ENCODE data around the gene PPP2R1B.
"Not testable (repeated sequence)": the region's sequence is repeated elsewhere in the genome, so short reads cannot be mapped to it uniquely, and the experiment has no call there.

PPP2R1B gene

DNA sequence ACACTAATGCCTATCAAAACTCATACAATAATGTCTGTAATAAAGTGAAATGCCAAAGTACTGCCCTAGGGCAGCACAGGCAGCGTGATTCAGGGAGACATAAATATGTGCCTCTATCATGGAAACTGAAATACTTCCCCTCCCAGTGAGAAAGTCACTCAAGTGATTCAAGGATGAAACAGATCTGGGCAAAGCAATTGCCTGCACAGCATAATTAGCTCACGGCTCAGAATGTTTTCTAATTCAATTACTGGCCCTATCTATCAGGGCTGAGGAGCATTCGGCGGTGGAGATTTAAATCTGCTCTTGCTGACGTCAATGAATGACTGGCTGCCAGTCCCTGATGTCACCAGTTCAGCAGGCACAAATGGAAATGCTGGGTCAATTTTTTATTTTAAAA is 27.7 kb upstream of the PPP2R1B start:
- no peak overlapping the region for H3K4me3 ChIP-seq (ENCODE audit: low read length)
- TF ChIP-seq ZNF274 (IDR thresholded peaks at IDR 0.05; ENCODE audit: low read depth, low read length) = no peak

DNA sequence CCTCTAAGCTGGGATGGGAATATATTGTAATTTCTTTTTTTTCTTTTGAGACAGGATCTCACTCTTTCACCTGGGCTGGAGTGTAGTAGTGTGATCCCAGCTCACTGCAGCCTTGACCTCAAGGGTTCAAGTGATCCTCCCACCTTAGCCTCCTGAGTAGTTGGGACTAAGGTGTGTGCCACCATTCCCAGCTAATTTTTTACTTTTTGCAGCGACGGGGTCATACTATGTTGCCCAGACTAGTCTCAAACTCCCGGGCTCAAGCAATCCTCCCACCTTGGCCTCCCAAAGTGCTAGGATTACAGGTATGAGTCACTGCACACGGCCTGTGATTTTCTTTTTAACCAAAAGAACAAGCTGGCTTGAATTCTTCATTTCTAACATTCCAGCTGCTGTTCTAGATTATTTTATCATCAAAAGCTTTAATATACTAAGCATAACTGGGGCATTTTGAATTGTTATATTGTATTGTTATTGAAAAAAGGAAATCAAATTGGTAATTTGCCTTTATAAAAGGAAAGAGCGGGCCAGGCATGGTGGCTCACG is 26.8 kb upstream of the PPP2R1B start:
- no peak overlapping the region for H3K4me3 ChIP-seq (ENCODE audit: low read length)
- no peak for TF ChIP-seq ZNF274 (IDR thresholded peaks at IDR 0.05; ENCODE audit: low read depth, low read length)

DNA sequence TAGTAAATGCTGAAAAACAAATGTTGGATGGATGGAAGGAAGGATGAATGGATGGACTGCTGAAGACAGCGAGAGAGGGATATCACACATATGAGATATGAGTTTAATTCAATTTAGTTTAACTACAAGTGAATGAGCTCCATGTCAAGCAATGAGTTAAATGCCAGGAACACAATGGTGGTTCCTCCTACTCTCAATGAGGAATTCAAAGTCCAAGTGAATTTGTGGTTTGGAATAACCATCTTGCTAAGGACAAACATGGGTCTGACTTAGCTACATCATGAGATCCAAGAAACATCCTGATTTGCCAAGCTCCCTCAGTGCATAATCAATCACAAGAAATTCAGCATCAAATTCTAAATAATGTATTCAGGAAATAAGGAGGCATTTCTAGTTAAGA is 26.1 kb upstream of the PPP2R1B start:
- H3K4me3 ChIP-seq (ENCODE audit: low read length) = no peak overlapping the region
- TF ChIP-seq ZNF274 (IDR thresholded peaks at IDR 0.05; ENCODE audit: low read depth, low read length) = no peak

DNA sequence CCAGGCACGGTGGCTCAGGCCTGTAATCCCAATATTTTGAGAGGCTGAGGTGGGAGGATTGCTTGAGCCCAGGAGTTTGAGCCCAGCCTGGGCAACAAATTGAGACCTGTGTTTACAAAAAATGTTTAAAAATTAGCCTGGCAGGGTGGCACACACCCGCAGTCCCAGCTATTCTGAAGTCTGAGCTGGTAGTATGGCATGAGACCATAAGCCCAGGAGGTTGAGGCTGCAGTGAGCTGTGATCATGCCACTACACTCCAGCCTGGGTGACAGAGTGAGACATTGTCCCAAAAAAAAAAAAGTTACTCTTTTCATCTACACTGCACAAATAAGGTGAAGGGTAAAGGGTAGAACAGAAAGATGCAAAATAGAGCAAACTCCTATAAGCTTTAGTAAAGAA is 22.3 kb upstream of the PPP2R1B start:
- TF ChIP-seq ZNF274 (IDR thresholded peaks at IDR 0.05; ENCODE audit: low read depth, low read length) = no peak
- no peak overlapping the region for H3K4me3 ChIP-seq (ENCODE audit: low read length)

DNA sequence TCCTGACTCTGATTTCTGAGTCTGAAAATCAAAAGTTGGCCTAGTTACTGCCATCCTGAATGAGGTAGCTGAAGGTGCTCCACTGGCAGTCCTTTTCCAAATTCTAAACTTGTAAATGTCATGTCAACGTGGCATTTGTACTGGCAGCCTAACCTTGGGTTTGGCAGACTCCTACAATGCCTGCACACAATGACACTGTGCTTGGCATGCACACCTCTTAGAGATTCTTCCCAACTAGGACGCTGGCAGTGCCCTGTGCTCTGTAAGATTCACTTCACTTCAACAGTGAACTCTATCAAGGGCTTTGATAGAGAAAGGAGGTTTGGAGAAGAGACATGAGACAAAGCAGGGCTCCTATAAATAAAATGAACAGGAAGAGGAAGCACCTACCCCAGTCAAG is 21.9 kb upstream of the PPP2R1B start:
- TF ChIP-seq ZNF274 (IDR thresholded peaks at IDR 0.05; ENCODE audit: low read depth, low read length) = no peak
- no peak overlapping the region for H3K4me3 ChIP-seq (ENCODE audit: low read length)

- no peak overlapping the region for H3K4me3 ChIP-seq (ENCODE audit: low read length)
- TF ChIP-seq ZNF274 (IDR thresholded peaks at IDR 0.05; ENCODE audit: low read depth, low read length) = no peak
Observed at GRCh38 chr11:111785886-111786412, 19.8 kb upstream of the PPP2R1B start.

- no peak overlapping the region for H3K4me3 ChIP-seq (ENCODE audit: low read length)
- TF ChIP-seq ZNF274 (IDR thresholded peaks at IDR 0.05; ENCODE audit: low read depth, low read length) = no peak
Observed at GRCh38 chr11:111785076-111785475, 18.9 kb upstream of the PPP2R1B start.

- H3K4me3 ChIP-seq (ENCODE audit: low read length) = not testable (repeated sequence)
Observed at GRCh38 chr11:111784311-111784710, 18.1 kb upstream of the PPP2R1B start.

DNA sequence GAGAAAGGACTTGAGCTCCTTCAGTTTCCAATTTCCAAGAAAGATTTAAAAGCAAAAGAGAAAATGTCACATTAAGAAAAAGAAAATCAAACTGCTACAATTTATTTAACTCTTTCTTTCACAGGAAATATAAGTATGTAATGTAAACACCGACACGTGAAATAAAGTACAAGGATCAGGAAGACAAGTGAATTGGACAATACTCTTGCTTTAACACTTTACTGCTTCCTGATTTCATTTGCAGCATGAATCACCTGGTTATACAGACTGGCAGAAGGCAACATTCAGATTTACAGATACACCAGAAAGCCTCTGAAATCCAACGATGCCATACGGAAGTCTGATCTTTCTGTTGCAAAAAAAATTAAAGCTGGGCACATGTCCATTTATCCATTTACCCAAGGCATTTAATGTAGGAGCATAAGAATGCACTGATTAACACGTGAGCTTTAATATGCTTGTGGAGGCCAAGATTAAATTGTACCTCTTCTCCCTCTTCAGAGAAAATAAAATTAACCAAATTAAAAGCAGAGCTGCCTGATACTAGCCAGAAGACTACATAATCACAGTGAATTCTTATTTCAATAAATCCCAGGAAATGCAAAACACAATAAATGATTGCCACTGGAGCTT is 16.0 kb upstream of the PPP2R1B start:
- TF ChIP-seq ZNF274 (IDR thresholded peaks at IDR 0.05; ENCODE audit: low read depth, low read length) = no peak

DNA sequence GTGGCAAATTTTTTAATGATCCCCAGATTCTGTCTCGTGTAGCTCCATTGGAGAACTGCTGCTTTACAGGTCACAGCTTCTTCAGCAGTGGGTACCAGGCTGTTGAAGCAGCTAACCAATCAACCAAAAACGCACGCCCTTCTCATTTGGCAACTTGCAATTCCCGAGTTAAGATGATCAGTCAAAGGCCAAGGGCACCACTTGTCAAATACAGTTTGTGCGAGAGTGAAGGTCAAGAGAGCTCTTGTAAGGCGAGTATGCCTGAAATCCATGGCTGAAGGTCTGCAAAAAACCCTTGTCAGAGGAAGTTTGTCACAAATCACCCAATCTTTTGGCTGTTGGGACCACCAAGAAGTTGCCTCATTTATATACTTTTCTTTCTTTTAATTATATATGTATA is 12.9 kb upstream of the PPP2R1B start:
- no peak for TF ChIP-seq ZNF274 (IDR thresholded peaks at IDR 0.05; ENCODE audit: low read depth, low read length)
- no peak overlapping the region for H3K4me3 ChIP-seq (ENCODE audit: low read length)

More for the DNA sequence above, 16.0 kb upstream of the PPP2R1B start:
- no peak overlapping the region for H3K4me3 ChIP-seq (ENCODE audit: low read length)

DNA sequence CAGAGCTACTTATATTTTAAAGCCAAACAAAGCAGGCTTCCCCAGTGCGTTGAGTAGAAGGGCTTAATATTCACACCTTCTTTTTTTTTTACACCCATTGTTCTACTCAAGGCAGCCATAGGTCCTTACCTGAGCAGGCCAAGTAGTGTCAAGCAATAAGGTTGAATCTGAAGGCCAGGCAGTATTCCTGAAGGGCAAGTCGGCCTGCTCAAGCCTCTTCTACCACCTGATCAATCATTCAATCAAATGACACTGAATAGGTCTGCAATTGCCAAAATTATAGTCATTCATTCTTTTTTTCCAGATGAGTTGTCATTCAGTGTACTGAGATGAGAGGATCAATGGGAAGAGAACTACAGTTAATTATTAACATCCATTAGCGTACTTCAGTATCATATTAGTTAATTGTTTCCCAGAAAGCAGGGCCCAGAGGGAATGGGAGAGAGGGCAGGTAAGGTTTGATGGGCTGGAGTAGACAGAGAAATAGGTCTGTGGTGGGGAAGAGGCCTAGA is 11.9 kb upstream of the PPP2R1B start:
- H3K4me3 ChIP-seq (ENCODE audit: low read length) = no peak overlapping the region
- no peak for TF ChIP-seq ZNF274 (IDR thresholded peaks at IDR 0.05; ENCODE audit: low read depth, low read length)

GRCh38 chr11:111777094-111778046 is 11.2 kb upstream of the PPP2R1B start:
- no peak for TF ChIP-seq ZNF274 (IDR thresholded peaks at IDR 0.05; ENCODE audit: low read depth, low read length)
- H3K4me3 ChIP-seq (ENCODE audit: low read length) = no peak overlapping the region

DNA sequence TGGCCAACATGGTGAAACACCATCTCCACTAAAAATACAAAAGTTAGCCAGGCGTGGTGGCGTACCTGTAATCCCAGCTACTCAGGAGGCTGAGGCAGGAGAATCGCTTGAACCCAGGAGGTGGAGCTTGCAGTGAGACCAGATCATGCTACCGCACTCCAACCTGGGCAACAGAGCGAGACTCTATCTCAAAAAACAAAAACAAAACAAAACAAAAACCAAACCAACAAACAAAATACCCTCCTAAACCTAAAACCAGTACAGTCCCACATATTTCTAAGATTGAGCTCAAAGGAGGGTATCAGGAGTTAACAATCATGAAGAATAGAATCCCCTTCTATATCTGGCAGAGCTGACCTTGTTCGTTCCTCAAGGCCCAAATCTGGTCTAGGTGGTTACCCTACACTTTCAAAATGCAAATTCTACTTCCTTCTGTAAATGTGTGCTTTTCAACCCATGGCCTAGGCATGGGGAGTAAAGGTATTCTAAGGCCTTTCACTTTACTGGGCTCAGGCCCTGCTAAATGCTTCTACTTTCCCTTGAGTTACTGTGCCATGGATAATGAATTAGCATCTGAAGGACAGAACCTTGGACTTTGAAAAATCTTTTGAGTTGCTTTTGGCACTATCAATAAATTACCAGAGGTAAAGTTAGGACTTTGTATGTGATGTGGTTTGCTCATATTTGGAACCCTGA is 10.4 kb upstream of the PPP2R1B start:
- H3K4me3 ChIP-seq (ENCODE audit: low read length) = peak overlapping the region; percentile 11; the same call in 1 of the 2 replicates
- no peak for TF ChIP-seq ZNF274 (IDR thresholded peaks at IDR 0.05; ENCODE audit: low read depth, low read length)
